Stimulated activated CD8-positive, alpha-beta memory T cell treated with anti-CD3 and anti-CD28 coated beads, Interleukin-12 subunit alpha, Interleukin-12 subunit beta, amount 100 ng/mL, for 4 hours (primary cell): ENCODE results near the gene KCTD13.
A peak's percentile ranks its signal among the peaks of the same experiment; 100 is the strongest.
"Not testable (repeated sequence)": the region's sequence is repeated elsewhere in the genome, so short reads cannot be mapped to it uniquely, and the experiment has no call there.

Source experiments
- DNase-seq: peaks from one replicate; pipeline ENCODE4 v3.0.0-alpha.2; 2020; ENCODE audit warnings: low read depth

Gene KCTD13

DNA sequence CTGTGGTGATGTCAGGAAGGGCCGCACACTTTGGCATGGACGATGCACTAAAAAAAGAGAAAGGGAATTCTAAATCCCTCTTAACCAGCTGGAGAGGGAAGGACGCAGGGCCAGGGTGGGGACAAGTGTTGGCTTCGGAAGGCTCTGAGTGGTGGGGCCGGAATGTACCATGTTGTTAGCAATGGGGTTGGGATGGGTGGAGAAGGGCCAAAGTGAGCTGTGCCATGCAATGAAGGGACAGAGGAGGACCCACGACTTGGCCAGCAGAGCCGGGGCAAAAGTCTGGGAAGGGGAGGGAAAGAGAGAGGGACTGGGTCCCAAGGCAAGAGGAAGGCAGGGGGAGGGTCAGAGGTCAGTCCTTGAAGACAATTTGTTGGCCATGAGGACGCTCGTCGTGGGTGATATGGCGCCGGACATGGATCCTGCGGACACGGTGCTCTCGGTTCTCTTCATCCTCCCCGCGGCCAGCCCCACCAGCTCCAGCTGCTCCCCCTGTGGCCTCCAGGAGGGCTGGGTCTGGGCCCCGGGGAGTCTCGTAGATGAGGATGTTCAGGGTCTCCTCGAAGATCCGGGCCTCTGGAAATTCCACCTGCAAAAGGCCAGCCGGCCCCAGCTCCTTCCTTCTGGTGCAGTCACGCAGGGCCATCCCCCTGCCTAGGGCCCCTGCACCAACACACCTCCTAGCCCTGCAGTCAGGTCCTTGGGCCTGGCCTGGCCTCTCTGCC lies 19.3 kb downstream of the KCTD13 start:
- DNase-seq: no peak

DNA sequence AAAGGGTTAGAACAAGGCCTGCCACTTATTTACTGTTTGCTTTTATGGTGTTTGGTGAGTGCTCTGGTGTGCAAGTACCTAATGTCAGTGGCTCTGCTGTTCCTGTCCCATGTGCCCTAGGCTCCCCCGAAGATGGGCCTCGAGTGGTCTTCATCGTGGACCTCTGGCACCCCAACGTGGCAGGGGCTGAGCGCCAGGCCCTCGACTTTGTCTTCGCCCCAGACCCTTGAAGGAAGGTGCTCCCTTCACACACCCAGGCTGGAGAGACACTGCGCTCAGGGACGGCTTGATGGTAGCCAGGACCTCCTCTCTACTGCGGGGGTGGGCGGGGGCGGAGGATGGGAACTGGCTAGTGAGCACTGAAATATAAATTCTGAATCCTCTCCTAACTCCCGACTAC lies 20.4 kb downstream of the KCTD13 start:
- DNase-seq: no peak

DNA sequence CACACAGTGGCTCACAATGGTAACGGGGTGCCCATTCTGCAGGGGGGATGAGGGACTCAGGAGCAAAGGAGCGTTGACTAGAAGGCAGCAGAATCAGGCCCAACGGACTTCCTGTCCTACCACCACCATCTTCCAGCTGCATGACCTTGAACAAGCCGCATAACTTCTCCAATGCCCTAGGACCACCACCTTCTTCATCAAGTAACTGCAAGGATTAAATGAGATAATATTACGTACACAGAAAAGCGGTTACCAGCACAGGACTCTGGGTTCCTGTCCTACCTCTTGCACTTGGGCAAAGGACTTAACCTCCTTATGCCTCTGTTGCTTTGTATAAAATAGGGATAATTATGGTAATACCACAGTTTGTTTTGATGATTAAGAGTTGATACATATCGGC lies 21.1 kb downstream of the KCTD13 start:
- no peak for DNase-seq

DNA sequence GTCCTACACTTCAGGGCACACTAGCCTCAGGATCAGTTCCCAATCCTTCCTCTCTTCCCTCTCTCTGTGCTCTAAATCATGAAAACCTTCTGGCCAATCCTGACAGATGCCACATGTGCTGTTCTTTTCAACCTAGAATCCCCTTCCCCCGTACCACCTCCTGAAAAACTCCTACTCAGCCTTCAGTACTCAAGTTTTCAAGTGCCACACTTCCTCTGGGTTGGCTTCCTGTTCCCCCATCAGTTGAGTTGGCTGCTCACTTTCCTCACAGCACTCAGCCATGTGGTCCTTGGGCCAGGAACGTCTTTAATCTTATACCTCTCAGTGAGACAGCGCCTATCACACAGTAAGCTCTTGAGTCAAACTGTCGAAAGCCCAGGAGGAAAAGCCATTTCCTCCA lies 22.4 kb downstream of the KCTD13 start:
- DNase-seq: no peak

DNA sequence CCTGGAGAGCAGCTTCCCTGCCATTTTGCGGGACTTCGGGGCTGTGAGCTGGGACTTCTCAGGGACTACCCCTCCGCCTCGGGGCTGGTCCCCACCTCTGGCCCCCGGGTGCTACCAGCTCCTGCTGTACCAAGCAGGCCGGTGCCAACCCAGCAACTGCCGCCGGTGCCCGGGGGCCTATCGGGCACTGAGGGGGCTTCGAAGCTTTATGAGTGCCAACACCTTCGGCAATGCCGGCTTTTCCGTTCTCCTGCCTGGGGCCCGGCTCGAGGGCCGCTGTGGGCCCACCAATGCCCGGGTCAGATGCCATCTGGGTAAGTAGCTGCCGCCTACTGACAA lies 24.4 kb downstream of the KCTD13 start:
- no peak for DNase-seq

DNA sequence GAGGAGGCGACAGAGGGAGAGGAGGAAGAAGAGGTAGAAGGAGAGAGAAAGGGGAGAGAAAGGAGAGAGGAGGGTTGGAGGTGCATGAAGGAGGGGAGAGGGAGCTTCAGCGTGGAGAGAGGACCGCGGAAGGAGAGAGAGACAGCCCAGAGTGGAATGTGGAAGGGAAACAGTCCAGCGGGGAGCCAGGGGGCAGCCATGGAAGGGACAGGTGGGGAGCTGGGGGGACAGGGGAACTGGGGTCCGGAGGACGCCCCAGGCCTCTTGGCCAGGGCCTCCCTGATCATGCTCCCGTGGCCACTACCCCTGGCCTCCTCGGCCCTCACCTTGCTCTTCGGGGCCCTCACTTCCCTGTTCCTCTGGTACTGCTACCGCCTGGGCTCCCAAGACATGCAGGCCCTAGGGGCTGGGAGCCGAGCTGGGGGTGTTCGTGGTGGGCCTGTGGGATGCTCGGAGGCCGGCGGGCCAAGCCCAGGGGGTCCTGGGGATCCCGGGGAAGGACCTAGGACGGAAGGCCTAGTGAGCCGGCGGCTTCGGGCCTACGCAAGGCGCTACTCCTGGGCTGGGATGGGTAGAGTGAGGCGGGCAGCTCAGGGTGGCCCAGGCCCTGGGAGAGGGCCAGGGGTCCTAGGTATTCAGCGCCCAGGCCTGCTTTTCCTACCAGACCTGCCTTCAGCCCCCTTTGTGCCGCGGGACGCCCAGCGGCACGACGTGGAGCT lies 25.0 kb downstream of the KCTD13 start:
- no peak for DNase-seq

DNA sequence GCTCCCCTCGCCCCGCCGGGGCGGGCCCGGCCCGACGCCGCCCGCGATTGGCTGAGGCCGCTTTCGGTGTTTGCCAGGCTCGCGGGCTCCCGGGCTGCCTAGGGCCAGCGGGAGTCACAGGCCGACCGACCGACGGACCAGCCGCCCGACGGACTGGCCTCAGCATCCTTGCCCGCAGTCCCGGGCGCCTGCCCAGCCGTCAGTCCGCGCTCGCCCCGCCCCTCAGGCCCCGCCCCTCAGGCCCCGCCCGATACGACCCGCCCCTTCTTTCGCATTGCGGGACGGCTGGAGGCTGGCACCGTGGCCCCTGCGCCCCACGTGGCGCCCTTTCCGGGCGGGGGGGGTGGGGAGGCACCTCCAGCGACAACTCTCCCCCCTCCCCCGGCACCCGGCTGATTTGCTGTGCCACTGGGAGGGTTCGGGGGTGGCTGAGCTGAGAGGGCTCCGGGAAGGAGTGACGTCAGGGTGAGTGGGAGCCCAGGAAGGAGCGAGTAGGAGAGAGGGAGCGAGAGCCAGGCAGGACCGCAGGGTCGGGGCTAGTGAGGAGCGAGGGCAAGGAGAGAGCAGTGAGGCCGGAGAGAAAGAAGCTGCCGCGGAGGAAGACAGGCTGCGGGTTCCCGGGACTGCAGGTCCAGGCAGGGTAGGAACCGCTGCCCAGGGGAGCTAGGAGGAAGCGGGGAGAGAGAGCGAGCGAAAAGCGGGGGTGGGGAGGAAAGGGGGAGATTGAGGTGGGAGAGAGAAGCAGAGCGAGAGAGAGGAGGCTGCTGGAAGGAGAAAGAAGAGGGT lies 25.7 kb downstream of the KCTD13 start, which contains the start of gene ASPHD1:
Gene ASPHD1, plus strand, starts transcription at position 387 of the 786 bp plus-strand sequence. CDS start 484 bp downstream, outside the sequence.
- DNase-seq: peak; percentile 53

DNA sequence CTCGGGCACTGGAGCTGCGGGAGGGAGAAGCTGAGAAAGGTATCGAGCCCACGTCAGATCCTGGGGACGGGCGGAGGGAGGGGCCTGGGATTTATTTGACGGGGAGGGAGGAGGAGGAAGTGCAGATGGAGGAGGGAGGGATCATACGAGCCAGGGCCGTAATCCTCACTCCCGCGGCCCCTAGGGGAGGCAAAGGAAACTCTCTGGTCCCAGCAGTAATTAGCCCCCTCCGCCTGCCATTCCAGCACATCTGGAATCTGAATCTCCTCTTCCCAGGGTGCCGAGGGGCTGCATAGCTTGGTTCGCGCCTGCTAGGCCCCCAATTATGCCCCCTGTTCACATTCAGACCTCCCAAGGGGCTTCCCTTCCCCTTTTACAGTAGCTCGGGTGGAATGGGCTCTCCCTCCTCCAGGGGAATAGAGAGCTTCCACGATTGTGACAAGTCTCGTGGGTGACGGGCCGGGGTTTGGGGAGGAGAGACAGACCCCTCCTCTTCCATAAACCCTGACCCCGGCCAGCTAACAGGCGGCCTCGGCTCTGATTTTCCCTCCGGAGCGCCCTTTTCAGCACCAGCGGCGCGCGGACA lies 26.4 kb downstream of the KCTD13 start, which contains the start of gene SEZ6L2:
Gene SEZ6L2, minus strand, starts transcription at position 35 of the 586 bp plus-strand sequence. CDS start 531 bp downstream, outside the sequence.
- DNase-seq: no peak

DNA sequence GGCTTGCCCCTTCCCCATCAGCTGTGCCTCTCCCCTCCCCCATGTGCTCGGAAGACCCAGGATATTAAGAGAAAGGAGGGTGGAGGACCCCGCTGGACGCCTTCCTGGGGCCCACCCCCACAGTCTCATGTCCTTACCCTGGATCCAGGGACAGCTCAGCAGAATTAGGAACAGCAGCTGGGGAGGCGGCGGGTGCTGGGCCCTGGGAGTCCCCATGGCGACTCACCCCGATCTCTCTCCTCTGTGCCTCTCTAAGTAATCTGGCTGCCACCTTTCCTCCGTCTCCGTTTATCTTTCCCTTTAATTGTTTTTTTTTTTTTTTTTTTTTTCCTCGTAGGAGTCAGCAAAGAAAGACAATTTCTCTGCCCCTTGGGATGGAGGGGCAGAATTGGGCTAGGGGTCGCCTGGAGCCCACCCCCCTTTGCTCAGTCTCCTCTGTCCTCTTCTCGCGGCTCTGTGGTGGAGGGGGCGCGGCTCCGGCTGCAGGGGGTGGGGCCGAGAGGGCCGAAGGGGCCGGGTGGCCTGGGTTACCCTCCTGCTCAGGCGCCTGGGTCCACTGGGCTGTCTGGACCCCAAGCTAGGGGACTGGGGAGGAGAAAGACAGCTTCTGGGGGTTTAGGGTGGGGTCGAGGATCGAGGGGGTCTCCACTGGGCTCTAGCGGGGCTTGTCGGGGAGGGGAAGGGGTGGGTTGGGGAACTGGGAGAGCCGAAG lies 27.1 kb downstream of the KCTD13 start:
- no peak for DNase-seq

DNA sequence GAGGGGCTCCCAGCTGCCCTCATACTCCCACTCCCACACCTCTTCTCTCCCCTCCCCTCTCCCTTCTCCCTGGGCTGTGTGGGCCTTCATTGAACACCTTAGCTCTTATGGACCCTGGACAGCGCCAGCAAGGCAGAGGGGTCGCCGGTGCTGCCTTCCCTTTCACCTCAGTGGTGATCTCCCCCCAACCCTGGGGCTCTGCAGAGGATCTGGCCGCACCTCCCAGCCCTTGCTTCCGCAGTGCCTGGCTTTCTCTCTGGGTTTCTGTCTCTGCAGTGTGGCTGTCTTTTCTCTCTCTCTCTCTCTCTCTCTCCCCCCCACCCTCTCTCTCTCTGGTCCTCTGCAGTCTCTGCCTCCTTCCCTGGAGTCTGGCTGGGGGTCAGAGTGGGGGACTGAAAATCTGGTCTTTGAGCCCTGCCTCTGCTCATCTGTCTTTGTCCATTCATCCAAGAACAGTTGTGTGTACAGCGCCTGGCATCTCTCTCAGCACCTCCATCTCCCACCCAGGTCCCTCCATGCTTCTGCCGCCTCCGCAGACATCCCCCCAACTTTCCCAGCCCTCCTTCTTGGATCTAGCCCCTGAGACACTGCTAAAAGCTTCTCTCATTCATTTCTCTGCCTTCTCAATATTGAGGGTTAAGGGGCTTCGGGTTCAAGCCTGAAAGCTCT lies 27.8 kb downstream of the KCTD13 start:
- no peak for DNase-seq

DNA sequence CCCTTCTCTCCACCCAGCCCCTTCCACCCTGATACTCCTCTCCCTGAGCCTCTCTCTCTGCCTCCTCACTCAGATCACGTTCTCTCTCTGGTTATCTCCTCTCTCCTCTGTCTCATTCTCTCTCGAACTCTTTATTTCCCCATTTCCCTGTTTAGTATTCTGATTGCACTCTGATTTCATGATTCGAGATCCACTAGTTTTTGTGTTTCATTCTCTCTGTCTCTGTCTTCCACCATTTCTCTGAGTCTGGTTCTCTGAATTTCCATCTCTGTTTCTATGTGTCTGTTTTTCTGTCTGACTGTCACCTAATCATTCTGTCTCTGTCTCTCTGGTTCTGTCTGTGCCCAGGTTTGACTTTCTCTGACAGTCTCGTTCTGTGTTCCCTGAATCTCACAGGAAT lies 28.7 kb downstream of the KCTD13 start:
- DNase-seq: no peak

DNA sequence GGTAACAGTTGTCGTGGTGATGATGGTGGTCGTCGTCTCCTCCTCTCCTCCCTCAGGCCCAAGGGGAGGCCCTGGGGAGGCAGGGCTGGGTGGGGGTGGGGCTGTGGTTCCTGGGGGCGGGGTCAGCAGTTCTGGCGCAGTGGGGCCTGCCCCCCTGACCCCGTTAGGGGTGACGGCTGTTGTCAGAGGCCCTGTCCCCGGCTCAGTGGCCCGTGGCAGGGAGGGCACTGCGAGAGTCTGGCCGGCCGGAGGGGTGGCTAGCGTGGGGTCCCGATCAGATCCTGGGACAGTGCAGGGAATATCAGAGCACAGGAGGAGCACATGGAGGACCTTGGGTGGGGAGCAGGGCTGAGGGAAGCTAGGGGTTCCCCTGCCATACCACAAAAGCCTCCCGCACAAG lies 29.2 kb downstream of the KCTD13 start:
- DNase-seq: no peak

DNA sequence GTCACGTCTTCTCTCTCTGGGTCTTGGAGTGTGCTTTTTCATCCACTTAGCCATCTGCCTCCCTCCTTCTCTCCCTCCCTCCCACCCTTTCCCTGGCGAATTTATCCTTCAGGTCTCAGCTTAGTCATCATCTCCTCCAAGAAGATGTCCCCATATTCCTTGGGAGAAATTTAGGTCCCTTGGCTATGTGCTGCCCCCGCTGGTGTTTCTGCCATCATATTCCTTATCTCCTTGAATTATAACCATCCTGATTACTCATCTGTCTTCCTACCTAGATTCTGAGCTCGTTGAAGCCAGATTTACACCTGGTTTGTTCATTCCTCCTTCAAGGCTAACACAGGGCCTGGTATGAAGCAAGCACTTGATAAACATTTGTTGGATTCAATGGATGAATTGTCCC lies 31.7 kb downstream of the KCTD13 start:
- no peak for DNase-seq

DNA sequence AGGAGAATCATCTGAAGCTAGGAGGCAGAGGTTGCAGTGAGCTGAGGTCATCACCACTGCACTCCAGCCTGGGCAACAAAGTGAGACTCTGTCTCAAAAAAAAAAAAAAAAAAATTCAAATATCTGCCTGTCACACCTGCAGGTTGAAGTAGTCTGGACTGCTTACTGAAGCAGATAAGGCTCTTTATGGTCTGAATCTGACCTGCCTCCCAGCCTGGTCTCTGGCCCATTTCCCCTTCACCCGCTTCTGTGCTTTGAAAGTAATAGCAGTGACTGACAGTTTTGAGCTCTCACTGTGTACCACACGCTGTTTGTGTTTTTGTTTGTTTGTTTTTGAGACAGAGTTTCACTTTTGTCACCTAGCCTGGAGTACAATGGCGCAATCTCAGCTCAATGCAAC lies 32.5 kb downstream of the KCTD13 start:
- no peak for DNase-seq

DNA sequence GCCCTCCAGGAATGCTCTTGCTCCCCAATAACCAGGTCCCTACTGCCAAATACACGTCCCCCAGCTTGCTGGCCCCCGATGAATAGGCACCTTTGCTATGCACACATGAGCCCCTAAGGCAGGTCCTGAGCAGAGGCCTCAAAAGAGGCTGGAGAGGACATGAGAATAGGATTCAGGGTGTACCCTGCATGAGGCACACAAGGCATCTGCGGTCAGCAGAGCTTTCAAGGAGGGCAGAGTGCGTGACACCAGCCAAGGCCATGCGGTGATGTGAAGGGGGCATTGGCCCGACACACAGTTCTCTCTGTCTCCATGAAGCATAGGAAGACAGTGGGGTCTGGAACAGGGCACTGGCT lies 33.6 kb downstream of the KCTD13 start:
- no peak for DNase-seq

DNA sequence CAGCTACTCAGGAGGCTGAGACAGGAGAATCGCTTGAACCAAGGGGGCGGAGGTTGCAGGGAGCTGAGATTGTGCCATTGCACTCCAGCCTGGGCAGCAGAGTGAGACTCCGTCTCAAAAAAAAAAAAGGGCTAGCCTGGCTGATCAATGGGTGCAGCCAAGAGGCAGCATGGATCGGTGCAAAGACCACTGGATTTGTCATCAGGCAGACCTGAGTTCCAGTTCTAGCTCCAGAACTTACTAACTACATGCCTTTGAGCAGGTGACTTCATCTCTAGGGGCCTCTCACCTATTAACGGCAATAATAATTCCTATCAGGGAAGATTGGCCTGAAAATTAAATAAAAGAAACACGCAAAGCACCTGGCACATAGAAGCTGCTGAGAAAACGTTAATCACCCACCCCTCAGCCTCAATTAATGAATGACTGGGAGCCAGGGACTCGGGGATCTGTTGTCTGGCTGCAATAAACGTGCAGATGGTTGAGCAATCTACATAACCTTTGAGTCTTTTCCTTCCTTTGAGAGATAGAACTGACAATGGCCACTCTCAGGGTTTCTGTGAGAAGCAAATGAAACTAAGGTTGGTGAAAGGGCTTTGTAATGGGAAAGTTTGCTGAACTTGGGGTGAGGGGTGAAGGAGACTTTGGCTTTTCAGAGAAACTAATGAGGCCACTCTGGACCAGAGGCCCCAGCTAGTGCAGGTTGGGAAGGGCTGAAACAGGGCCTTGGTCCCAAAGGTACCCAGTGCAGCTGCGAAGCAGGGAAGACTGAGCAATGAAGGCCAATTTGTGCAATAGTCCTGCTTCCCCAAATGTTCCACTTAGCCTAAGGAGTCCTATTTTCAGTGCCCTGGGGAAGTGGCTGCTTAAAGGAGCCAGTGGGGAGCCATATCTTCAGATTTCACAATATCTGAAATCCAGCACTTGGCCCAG lies 34.2 kb downstream of the KCTD13 start:
- DNase-seq: no peak

DNA sequence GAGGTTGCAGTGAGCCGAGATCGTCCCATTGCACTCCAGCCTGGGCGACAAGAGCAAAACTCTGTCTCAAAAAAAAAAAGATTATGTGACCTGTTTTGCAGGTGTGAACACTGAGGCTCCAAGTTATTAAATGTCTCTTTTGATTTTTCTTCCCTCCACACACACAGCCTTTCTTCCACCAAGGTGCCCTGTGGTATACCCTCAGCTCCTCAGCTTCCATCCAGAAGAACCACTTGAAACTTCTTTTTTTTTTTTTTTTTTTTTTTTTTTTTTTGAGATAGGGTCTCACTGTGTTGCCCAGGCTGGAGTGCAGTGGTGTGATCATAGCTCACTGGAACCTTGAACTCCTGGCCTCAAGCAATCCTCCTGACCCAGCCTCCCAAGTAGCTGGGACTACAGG lies 36.7 kb downstream of the KCTD13 start:
- DNase-seq: not testable (repeated sequence)

DNA sequence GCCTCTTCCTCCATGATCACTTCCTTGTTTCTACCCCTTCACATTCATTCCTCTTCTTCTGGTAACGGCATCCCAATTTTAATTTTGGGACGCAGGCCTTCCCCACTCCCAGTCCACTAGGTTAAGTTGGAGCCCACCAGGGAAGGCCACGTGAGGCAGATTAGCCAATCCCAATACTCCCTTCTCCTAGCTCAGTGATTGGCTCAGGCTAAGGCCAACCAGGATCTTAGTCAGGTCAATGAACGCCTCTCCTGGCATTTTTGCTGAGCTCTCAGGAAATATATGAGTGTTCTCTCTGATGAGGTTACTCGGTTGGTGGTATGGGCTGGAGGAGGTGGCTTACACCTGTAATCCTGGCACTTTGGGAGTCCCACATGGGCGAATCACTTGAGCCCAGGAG lies 42.0 kb downstream of the KCTD13 start:
- no peak for DNase-seq

DNA sequence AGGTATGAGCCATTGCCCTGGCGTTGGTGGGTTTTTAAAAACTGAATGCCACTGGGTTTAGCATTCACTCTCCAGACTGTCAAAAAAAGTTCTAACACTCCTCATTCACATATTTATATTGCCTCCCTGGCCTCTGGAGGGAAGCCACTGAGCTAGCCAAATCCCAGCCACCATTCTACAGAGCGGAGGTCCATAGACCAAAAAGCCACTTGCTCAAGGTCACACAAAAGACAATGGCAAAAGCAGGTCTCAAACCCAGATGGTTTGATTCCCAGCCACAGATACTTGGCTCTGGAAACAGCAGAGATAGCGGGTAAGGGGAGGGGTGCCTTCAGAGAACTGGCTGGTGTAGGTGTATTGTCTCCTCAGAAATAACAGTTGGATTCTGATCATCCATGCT lies 45.0 kb downstream of the KCTD13 start:
- DNase-seq: no peak

DNA sequence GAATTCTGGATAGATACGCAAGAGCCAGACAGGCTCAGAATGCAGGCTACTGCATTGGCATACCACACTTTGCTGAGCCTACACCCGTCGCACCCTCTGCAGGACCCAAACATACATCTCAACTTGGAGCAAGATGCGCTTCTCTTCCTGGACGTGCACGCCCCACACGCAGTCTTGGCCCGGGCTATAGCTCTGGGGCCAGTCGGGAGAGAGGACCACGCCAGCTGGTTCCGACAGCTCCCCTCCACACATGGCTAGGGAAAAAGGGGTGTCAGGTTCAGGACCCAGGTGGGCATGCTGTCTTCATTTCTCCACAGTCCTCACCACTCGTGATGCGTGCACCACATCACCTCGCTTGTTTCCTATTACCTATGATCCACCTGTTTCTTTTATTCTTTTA lies 47.9 kb downstream of the KCTD13 start:
- no peak for DNase-seq
